Stimulated activated naive B cell treated with anti-CD40 and anti-IgM and Interleukin-4, amounts not matched to agents 10 μg/mL and 1 μg/mL and 100 μg/mL, for 72 hours (primary cell): ENCODE results near the gene IL17F.
"Not testable (repeated sequence)": the region's sequence is repeated elsewhere in the genome, so short reads cannot be mapped to it uniquely, and the experiment has no call there.

Source experiments
- ATAC-seq, 2 donors: fragments of 150-1000 bp; cut with Tn5 transposase; replicated peaks; 2 replicates each; pipeline ENCODE4 v1.10.0; 2021; ENCODE audit warnings: moderate library complexity in 1 of 2
- DNase-seq: peaks from one replicate; pipeline ENCODE4 v3.0.0; 2021
- H3K27ac Mint-ChIP-seq: one replicate; pipeline ENCODE4 v1.8.0; 2022; ENCODE audit warnings: mild to moderate bottlenecking, mixed read lengths
- H3K27me3 Mint-ChIP-seq, 2 donors: one replicate each; pipeline ENCODE4 v1.8.0; 2022; ENCODE audit warnings: mixed read lengths in 2 of 2
- H3K36me3 Mint-ChIP-seq, 2 donors: one replicate each; pipeline ENCODE4 v1.8.0; 2022; ENCODE audit warnings: mixed read lengths in 2 of 2, mild to moderate bottlenecking in 1 of 2
- H3K4me1 Mint-ChIP-seq, 2 donors: one replicate each; pipeline ENCODE4 v1.8.0; 2022; ENCODE audit warnings: mixed read lengths in 2 of 2, mild to moderate bottlenecking in 1 of 2
- H3K4me3 Mint-ChIP-seq, 2 donors: one replicate each; pipeline ENCODE4 v1.8.0; 2022; ENCODE audit warnings: mild to moderate bottlenecking in 2 of 2, mixed read lengths in 2 of 2, moderate library complexity in 1 of 2
- H3K9me3 Mint-ChIP-seq, 2 donors: one replicate each; pipeline ENCODE4 v1.8.0; 2022; ENCODE audit warnings: mixed read lengths in 2 of 2, mild to moderate bottlenecking in 1 of 2

The IL17F gene

DNA sequence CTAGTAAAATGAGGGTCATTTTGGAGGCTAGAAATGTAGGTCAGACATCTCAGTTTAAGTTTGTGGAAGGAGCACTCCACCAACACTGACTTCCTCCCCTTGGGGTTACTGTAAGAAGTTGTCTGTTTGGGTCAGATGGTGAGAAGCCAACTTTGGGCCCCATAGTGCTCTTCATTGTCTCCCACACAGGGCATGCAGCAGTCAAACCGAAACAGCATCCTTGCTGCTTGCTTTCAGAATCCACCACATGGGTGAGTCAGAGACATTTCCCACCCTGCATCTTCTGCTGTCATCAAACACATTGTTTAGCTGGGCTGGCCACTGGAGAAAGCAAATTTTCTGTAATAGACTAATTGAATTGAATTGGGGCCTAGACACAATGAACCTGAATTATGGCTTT lies 16.8 kb downstream of the IL17F start:
- DNase-seq (peak; percentile 61), ATAC-seq (peak; percentile 99 to 100)
- H3K27ac Mint-ChIP-seq: no peak overlapping the region
- peaks cover 2 to 15% of the 10 kb centered on the region in 2 donors for H3K4me1 Mint-ChIP-seq
- H3K36me3 Mint-ChIP-seq: no peaks in the 10 kb centered on the region
- peaks cover 5 to 15% of the 10 kb centered on the region in 2 donors for H3K27me3 Mint-ChIP-seq
- no peak overlapping the region for H3K4me3 Mint-ChIP-seq
- no peaks in the 10 kb centered on the region for H3K9me3 Mint-ChIP-seq

DNA sequence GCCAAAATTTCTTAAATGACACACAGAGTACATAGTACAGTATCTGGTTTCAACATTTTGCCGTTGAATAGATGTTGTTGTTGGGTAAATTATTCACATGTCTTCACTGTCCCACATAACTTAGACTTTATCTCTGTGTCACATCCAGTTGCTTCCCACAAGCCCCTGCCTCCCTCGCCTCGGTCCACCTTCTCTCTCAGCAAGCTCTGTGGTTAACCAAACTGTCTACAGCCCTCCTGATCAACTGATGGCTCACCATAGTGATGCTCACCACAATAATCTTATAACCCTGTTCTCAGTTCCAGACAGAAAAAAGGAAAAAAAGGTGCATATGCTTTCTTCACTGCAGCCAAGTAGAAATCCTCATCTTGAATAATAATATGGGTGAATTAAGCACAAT lies 23.0 kb downstream of the IL17F start:
- H3K27ac Mint-ChIP-seq: no peak overlapping the region
- no peaks in the 10 kb centered on the region for H3K9me3 Mint-ChIP-seq
- H3K4me1 Mint-ChIP-seq: peaks cover 0 to 3% of the 10 kb centered on the region in 2 donors
- peak; percentile 67 to 68 for ATAC-seq
- H3K36me3 Mint-ChIP-seq: no peaks in the 10 kb centered on the region
- peaks cover 12 to 21% of the 10 kb centered on the region in 2 donors for H3K27me3 Mint-ChIP-seq
- H3K4me3 Mint-ChIP-seq: no peak overlapping the region
- no peak for DNase-seq

DNA sequence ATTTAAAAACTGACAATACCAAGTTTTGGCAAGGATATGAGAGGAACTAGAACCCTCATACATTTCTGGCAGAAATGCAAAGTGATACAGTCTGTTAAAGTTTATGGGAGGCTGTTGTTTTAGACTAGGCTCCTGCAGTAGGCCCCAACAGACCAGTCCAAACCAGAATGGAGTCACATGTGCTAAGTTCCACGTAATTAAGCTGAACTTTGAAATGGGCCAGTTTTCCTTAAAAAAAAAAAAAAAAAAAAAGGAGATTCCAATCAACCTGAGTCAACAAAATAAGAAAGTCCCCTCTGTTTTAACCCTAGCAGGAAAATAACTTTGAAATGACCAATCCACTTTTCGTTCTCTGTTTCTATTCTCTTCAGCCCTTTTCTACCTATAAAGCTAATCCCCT lies 26.5 kb downstream of the IL17F start:
- H3K27ac Mint-ChIP-seq: no peak overlapping the region
- no peak for ATAC-seq
- H3K9me3 Mint-ChIP-seq: no peaks in the 10 kb centered on the region

DNA sequence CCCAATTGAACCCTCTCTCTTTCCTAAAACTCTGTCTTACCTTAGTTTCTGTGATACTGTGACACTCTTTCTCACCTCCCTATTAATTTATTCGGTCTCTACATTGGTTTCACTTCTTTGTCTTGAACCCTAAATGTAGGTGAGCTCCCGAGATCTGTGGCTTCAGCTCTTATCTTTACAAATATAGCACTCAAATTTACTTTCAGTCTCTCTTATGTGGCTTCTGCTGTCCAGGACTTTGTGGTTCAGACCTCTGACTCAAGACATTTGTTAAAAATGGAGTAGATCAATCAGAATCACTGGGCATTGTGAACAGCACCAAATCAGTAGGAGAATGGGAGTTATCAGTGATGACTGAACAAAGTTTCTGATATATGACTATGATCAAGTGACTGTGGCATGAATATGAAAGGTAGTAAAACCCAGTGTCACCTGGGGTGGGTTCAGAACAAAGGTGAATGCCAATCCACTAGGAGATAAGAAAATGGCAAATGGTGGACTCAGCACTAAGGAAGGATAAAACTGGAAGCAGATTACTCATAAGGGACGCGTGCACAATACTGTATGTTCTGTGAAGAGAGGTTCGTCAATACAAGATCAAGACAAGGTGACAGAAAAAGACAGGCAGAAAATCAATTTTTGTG lies 27.2 kb downstream of the IL17F start:
- Mint-ChIP-seq H3K27ac (no peak overlapping the region), H3K27me3 (peaks cover 10 to 15% of the 10 kb centered on the region in 2 donors), H3K36me3 (no peaks in the 10 kb centered on the region), H3K4me1 (peaks cover 0 to 3% of the 10 kb centered on the region in 2 donors), H3K4me3 (no peak overlapping the region), H3K9me3 (no peaks in the 10 kb centered on the region)
- no peak for DNase-seq
- peak; percentile 24 to 32 for ATAC-seq

More for the DNA sequence above, 26.5 kb downstream of the IL17F start:
- Mint-ChIP-seq H3K4me1 (peaks cover 0 to 3% of the 10 kb centered on the region in 2 donors), H3K36me3 (no peaks in the 10 kb centered on the region), H3K27me3 (peaks cover 8% of the 10 kb centered on the region in 2 donors), H3K4me3 (no peak overlapping the region)
- DNase-seq: no peak

DNA sequence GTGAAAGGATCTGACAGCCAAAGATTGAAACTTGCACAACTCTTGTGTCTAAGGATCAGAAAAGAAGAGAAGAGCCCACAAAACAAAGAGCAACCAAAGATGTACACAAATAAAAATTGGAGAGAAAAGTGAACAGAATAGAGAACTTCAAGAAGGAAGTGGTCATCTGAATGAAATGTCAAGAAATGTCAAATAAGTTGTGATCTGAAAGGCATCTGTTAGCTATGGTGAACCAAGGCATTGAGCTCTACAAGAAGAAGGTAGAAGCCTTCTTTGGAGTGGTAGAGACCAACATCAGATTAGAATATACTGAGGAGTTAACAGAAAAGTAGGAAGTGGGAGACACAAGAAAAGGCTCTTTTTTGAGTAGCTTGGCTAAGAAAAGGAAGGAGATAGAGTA lies 28.5 kb downstream of the IL17F start:
- H3K4me1 Mint-ChIP-seq: no peaks in the 10 kb centered on the region
- no peaks in the 10 kb centered on the region for H3K36me3 Mint-ChIP-seq
- ATAC-seq (peak; percentile 91 to 93), DNase-seq (no peak)
- H3K27me3 Mint-ChIP-seq: peaks cover 8 to 13% of the 10 kb centered on the region in 2 donors
- H3K27ac Mint-ChIP-seq: no peak overlapping the region
- H3K9me3 Mint-ChIP-seq: no peaks in the 10 kb centered on the region
- H3K4me3 Mint-ChIP-seq: no peak overlapping the region

DNA sequence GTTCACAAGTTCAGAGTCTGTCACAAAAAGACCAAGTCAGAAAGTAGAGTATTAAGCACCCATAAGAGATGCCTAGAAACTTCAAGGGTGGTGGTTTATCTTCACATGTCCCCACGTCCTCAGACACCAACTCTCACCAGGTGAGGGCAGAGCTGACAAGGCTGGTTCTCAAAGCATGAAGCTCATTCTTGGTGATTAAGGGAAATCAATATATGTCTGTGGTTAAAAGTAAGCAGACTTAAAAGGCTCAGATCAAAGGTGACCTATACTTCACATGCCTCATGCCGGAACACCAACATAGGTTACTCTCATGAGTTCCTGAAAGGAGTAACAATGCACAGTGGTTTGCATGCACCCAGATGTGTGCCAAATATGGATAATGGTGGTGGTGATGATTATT lies 31.2 kb downstream of the IL17F start:
- Mint-ChIP-seq H3K27me3 (peaks cover 8 to 13% of the 10 kb centered on the region in 2 donors), H3K4me3 (no peak overlapping the region), H3K9me3 (no peaks in the 10 kb centered on the region), H3K27ac (no peak overlapping the region), H3K36me3 (no peaks in the 10 kb centered on the region), H3K4me1 (no peaks in the 10 kb centered on the region)
- no peak for ATAC-seq
- DNase-seq: no peak

DNA sequence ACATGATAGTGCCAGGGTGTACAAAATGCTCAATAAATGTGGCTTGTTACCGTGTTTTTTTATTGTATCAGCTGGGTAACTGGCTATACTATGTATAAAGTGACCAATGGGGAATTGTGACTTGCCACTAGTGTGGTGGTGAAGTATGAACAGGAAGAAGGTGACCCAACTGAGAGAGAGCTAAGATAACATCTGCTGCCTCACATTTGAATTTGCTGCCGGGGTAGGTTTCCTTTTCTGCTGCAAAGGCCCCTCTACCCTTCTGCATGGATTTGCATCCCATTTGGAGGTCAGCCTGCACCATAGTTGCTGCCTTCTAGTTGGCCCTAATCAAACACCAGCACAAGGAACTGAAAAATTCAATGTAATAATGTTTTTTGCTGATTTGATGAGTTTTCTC lies 34.1 kb downstream of the IL17F start:
- no peak overlapping the region for H3K27ac Mint-ChIP-seq
- peaks cover 13% of the 10 kb centered on the region in 2 donors for H3K27me3 Mint-ChIP-seq
- H3K9me3 Mint-ChIP-seq: no peaks in the 10 kb centered on the region
- no peak overlapping the region for H3K4me3 Mint-ChIP-seq
- H3K4me1 Mint-ChIP-seq: no peaks in the 10 kb centered on the region
- ATAC-seq (no peak), DNase-seq (no peak)
- H3K36me3 Mint-ChIP-seq: no peaks in the 10 kb centered on the region

DNA sequence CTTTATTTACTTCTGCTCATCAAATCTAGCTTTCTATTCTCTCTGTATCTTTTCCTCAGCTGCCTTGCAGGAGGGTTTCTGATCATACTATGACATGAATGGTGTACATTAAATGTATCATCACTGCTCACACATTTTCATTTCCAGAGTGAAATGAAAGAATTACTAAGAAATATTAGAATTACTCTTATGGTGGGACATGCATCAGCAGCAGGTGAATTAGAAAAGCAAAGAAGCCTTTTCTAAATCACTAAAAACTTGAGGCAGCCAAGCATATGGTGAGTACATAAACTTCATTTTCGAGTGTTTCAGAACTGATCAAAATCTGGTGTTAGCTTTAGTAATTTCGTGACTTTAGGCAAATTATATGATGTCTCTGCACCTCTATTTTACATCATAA lies 34.5 kb downstream of the IL17F start:
- no peak for DNase-seq
- Mint-ChIP-seq H3K4me1 (no peaks in the 10 kb centered on the region), H3K27me3 (peaks cover 13% of the 10 kb centered on the region in 2 donors), H3K27ac (no peak overlapping the region), H3K4me3 (no peak overlapping the region), H3K9me3 (no peaks in the 10 kb centered on the region), H3K36me3 (no peaks in the 10 kb centered on the region)
- ATAC-seq: no peak

DNA sequence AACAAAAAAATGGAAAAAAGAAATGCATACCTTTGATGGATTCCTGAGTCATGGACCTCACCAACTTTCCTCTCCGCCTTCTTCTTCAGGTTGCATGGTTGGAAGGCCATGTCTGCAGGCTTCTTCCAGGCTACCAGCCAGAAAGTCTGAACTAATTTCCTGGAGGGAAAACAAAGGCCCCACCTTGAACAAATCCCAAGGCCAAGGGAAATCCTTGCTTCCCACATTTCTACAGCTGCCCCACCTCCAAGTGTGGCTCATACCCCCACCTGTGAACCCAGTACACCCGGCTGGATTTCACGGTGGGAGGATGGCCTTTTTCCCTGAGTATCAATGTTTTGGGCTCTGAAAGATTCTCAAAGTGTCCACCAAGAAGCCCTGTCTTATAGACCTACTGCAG lies 35.7 kb downstream of the IL17F start:
- Mint-ChIP-seq H3K27me3 (peaks cover 13% of the 10 kb centered on the region in 2 donors), H3K4me1 (no peaks in the 10 kb centered on the region), H3K9me3 (no peaks in the 10 kb centered on the region), H3K27ac (no peak overlapping the region), H3K4me3 (no peak overlapping the region), H3K36me3 (no peaks in the 10 kb centered on the region)
- DNase-seq (no peak), ATAC-seq (no peak)

DNA sequence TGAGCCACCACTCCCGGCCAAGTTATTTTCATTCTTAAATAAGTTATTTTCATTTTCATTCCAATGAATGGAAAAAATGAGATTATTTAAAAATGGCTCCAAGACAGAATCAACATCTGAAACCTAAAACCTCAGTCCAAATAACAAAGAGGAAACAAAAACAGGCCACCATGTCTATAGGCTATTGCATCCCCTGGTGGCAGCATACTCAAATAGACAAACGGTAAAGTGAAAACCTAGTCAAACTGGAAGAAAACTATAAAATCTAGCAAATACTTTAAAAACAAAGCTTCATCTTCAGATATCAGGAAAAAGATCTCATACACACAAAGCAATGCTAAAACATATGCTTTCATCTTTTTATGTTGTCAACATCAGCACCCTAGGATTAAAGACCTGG lies 37.2 kb downstream of the IL17F start:
- H3K36me3 Mint-ChIP-seq: no peaks in the 10 kb centered on the region
- H3K27me3 Mint-ChIP-seq: peaks cover 5 to 12% of the 10 kb centered on the region in 2 donors
- peak overlapping the region; percentile 5 for H3K27ac Mint-ChIP-seq
- no peaks in the 10 kb centered on the region for H3K9me3 Mint-ChIP-seq
- DNase-seq (no peak), ATAC-seq (no peak)
- no peaks in the 10 kb centered on the region for H3K4me1 Mint-ChIP-seq
- H3K4me3 Mint-ChIP-seq: no peak overlapping the region

DNA sequence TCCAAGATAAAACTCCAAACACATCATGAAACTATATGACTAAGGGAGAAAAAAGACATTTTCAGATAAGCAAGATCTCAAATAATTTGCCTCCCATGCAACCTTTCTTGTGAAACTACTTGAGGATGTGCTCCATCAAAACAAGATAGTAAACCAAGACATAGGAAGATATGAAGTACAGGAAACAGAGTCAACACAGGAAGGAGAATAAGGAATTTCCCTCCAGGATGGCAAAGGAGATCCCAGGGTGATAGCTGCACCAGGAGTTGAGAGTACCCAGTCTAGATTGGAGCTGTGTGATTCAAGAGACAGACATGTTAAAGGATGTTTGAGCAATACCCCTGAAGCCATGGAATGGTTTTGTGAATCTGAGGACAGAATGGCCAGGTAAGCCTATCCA lies 42.8 kb downstream of the IL17F start:
- Mint-ChIP-seq H3K4me1 (no peaks in the 10 kb centered on the region), H3K9me3 (peaks cover 20 to 21% of the 10 kb centered on the region in 2 donors), H3K27ac (no peak overlapping the region), H3K4me3 (no peak overlapping the region), H3K27me3 (peaks cover 10 to 14% of the 10 kb centered on the region in 2 donors), H3K36me3 (no peaks in the 10 kb centered on the region)
- DNase-seq (no peak), ATAC-seq (no peak)

DNA sequence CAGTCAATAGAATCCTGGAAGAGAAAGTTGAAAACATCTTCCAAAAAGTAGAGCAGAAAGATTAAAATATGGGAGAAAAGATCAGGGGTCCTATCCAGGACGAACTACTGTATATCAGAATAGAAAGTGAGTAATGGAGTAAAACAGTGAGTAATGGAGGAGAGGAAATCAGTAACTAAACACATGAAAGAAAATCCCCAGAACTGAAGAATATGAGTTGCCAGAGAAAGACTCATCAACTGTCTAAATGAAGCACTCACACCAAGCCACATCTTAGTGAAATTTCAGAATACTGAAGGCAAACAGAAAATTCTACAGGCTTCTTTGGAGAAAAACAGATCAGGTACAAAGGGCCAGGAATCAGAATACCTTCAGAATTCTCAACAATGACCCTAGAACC lies 43.3 kb downstream of the IL17F start:
- DNase-seq (no peak), ATAC-seq (no peak)
- Mint-ChIP-seq H3K4me3 (no peak overlapping the region), H3K27me3 (peaks cover 10 to 14% of the 10 kb centered on the region in 2 donors), H3K4me1 (no peaks in the 10 kb centered on the region), H3K27ac (no peak overlapping the region), H3K36me3 (no peaks in the 10 kb centered on the region), H3K9me3 (peaks cover 20 to 21% of the 10 kb centered on the region in 2 donors)

DNA sequence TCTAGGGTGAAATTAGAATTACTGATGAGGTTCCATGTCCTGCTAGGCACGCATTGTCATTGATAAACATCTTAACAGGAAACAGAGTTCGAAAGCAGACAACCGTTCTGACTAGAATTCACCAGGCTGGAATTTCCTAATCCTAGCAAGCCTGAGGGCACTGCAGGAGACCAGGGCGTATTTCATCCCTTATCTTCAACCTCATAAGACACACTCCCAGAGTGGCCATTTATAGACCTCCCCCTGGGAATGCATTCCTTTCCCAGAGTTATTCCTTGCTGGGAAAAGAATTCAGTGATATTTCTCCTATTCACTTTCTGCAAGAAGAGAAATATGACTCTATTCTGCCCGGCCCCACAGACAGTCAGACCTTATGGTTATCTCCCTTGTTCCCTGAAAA lies 44.2 kb downstream of the IL17F start:
- H3K4me1 Mint-ChIP-seq, H3K27ac Mint-ChIP-seq, ATAC-seq, H3K4me3 Mint-ChIP-seq, H3K36me3 Mint-ChIP-seq, DNase-seq: not testable (repeated sequence)
- Mint-ChIP-seq H3K9me3 (peaks cover 20 to 23% of the 10 kb centered on the region in 2 donors), H3K27me3 (peaks cover 15 to 20% of the 10 kb centered on the region in 2 donors)

DNA sequence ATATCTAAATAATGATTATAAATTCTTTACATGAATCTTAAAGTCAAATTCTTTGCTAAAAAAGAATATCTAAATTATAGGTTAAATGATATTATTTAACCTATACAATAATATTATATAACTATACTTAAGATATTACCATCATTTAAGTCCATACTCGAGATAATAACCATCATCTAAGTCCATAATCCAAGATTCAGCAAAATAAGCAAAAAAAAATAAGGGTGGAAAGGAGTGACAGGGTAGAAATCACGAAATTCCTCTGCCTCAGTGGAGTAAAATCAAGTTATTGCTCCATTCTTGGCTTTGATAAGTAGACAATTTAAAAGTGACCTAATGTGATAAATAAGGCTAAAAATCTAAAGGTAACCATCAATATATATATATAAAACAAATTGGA lies 48.4 kb downstream of the IL17F start:
- Mint-ChIP-seq H3K4me1 (no peaks in the 10 kb centered on the region), H3K27me3 (peaks cover 19 to 24% of the 10 kb centered on the region in 2 donors), H3K27ac (no peak overlapping the region), H3K4me3 (no peak overlapping the region), H3K9me3 (peaks cover 13 to 16% of the 10 kb centered on the region in 2 donors), H3K36me3 (no peaks in the 10 kb centered on the region)
- ATAC-seq (no peak), DNase-seq (no peak)

DNA sequence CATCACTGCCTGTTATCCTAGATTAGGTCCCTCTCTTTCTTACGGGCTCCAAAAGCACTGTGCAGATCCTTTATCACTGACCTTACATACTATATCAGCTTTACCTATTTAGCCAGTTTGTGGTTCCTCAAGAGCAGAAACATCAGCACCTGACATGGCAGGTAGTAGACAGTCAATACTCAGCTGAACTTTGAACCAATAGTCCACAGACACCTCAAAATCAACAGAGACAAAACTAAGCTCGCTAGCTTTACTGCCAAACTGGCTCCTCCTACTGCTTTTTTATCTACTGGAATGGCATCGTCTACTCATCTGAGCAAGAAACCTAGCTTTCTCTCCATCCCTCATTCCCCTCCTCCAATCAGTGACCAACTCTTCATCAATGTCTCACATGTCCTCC lies 52.5 kb downstream of the IL17F start:
- Mint-ChIP-seq H3K36me3 (no peaks in the 10 kb centered on the region), H3K27me3 (peaks cover 22 to 24% of the 10 kb centered on the region in 2 donors), H3K9me3 (peaks cover 0 to 1% of the 10 kb centered on the region in 2 donors), H3K4me3 (no peak overlapping the region), H3K4me1 (peaks cover 0 to 2% of the 10 kb centered on the region in 2 donors), H3K27ac (no peak overlapping the region)
- no peak for ATAC-seq
- DNase-seq: no peak
